HepG2 (cell line): ENCODE data around the gene METTL23.

Experiments
- CREB1 ChIP-seq, 2 experiments: fragments of 450-650 bp in 1 of 2; IDR thresholded peaks; 2 replicates each; pipeline ENCODE4 v1.6.1; 2016 to 2017; ENCODE audit warnings: control low read depth in 1 of 2, mild to moderate bottlenecking in 1 of 2, missing compliant biosample characterization in 1 of 2, missing genetic modification characterization in 1 of 2
- EP300 ChIP-seq, 3 experiments: sonication (generic) in 1 of 3; formaldehyde crosslinking in 1 of 3; IDR thresholded peaks; 2 replicates each; pipeline versions ENCODE4 v1.5.1 to v1.6.1; 2011 to 2020; ENCODE audit warnings: low read depth in 2 of 3, low read length in 2 of 3, borderline replicate concordance in 1 of 3, improper control_type of control experiment in 1 of 3, mild to moderate bottlenecking in 1 of 3, missing genetic modification reagents in 1 of 3, moderate library complexity in 1 of 3
- HNF4G ChIP-seq, 2 experiments: sonication (generic) in 1 of 2; formaldehyde crosslinking in 1 of 2; IDR thresholded peaks; 2 replicates each; pipeline versions ENCODE4 v1.4.0 to v1.6.1; 2011 to 2020; ENCODE audit warnings: borderline replicate concordance in 2 of 2, low read depth in 2 of 2, mild to moderate bottlenecking in 2 of 2, low read length in 1 of 2, missing genetic modification reagents in 1 of 2, moderate library complexity in 1 of 2
- HNRNPUL1 ChIP-seq: fragments of 200-400 bp; formaldehyde crosslinking; IDR thresholded peaks from 2 replicates; pipeline ENCODE4 v1.6.1; 2017; ENCODE audit warnings: low read depth, mild to moderate bottlenecking, low read length, moderate library complexity
- KAT2B ChIP-seq: fragments of 150-350 bp; IDR thresholded peaks from 2 replicates; pipeline ENCODE4 v1.6.1; 2014; ENCODE audit warnings: low read depth, low read length, borderline replicate concordance
- MAFK ChIP-seq, 2 experiments: IDR thresholded peaks in 1 of 2; conservative IDR thresholded peaks in 1 of 2; 2 replicates each; pipeline ENCODE4 v1.6.1; 2011; ENCODE audit warnings: improper control_type of control experiment in 2 of 2, low read length in 2 of 2
- POLR2AphosphoS5 ChIP-seq: IDR thresholded peaks from 2 replicates; pipeline ENCODE4 v1.6.1; 2012; ENCODE audit warnings: low read depth, low read length
- SP1 ChIP-seq, 2 experiments: fragments of 450-650 bp in 1 of 2; sonication (generic) in 1 of 2; formaldehyde crosslinking in 1 of 2; IDR thresholded peaks; 2 replicates each; pipeline versions ENCODE4 v1.4.0 to v1.6.1; 2016 to 2020; ENCODE audit warnings: missing genetic modification reagents in 1 of 2
- SP2 ChIP-seq: sonication (generic); formaldehyde crosslinking; IDR thresholded peaks from 2 replicates; pipeline ENCODE4 v1.5.1; 2020; ENCODE audit warnings: mild to moderate bottlenecking, missing genetic modification reagents
- TAF15 ChIP-seq: fragments of 200-400 bp; formaldehyde crosslinking; IDR thresholded peaks from one replicate; pipeline ENCODE4 v1.6.1; 2018; ENCODE audit warnings: mild to moderate bottlenecking, low read depth, low read length; ENCODE audit not compliant: poor library complexity, severe bottlenecking
- TF ChIP-seq, protein P1 (sequence below): sonication (generic); formaldehyde crosslinking; IDR thresholded peaks from 2 replicates; pipeline ENCODE4 v1.4.0; 2020; ENCODE audit warnings: missing genetic modification reagents
- TF ChIP-seq, protein P2 (sequence below): sonication (generic); formaldehyde crosslinking; IDR thresholded peaks from 2 replicates; pipeline ENCODE4 v1.5.0; 2020; ENCODE audit warnings: mild to moderate bottlenecking, missing genetic modification reagents, moderate library complexity
- TF ChIP-seq, protein P3 (sequence below), 2 experiments: sonication (generic) in 1 of 2; formaldehyde crosslinking in 1 of 2; IDR thresholded peaks; 2 replicates each; pipeline versions ENCODE4 v1.4.0 to v1.6.1; 2018 to 2020; ENCODE audit warnings: missing genetic modification reagents in 2 of 2, borderline replicate concordance in 1 of 2, low read depth in 1 of 2, mild to moderate bottlenecking in 1 of 2, missing biosample characterization in 1 of 2

DNA sequence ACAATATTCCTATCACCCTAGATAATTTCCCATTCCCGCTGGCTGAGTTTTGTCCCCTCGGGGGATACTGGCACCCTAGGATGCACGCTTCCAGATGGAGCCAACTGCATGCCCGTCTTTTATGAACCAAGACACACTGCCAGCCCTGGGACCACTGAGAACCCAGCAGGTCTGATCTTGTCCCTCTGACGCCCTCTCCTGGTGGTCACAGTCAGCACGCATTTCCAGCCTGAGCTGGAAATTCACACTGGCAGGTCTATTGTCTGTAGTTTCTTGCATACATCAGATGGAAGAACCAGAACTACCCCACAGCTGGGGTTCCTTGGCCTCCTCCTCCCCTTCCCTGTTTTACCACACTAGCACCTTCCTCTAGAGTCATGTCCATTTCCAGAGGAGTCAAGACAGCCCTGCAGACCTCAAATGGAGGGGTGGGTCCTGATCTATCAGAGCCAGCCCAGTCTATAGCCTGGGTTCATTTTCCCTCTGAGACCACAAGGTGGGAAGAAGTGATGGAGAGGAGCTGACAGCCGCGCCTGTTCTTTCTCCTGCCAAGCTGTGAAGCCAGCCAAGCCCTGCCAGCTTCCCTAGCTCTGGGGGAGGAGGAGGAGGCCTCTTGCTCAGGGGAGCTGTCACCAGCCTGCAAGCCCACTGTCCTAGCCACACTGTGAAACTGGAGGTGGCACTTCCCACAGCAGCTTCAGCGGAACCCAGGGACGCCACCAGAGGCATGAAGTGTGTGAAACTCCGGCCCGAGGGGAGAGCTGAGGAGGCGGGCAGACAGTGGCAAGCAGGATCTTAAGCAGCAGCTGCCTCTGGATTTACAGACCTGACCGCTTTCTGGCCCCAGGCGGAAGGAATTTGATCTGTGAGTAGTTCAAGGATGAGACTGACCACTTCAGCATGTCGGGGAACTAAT is 45.2 kb upstream of the METTL23 start:
- TF ChIP-seq KAT2B (no peak), CREB1 (IDR thresholded peaks at IDR 0.05) (no peak), CREB1 (CRISPR knock-in tag; IDR thresholded peaks at IDR 0.05) (no peak), SP1 (IDR thresholded peaks at IDR 0.05) (no peak), SP1 (CRISPR knock-in tag; IDR thresholded peaks at IDR 0.05) (no peak), SP2 (CRISPR knock-in tag) (no peak), TAF15 (no peak), HNF4G (IDR thresholded peaks at IDR 0.05; ENCODE audit: borderline replicate concordance, low read depth, low read length) (no peak), HNF4G (CRISPR knock-in tag; IDR thresholded peaks at IDR 0.05; ENCODE audit: borderline replicate concordance, low read depth) (no peak), EP300 (IDR thresholded peaks at IDR 0.05; ENCODE audit: low read depth in 2 of 2, low read length in 2 of 2) (no peak), EP300 (CRISPR knock-in tag; IDR thresholded peaks at IDR 0.05; ENCODE audit: borderline replicate concordance) (no peak), MAFK (conservative IDR thresholded peaks at IDR 0.05 in 1 of 2, IDR thresholded peaks at IDR 0.05 in 1 of 2; ENCODE audit: low read length in 2 of 2) (no peak), HNRNPUL1 (no peak), POLR2AphosphoS5 (no peak)
- TF ChIP-seq, protein P1, sequence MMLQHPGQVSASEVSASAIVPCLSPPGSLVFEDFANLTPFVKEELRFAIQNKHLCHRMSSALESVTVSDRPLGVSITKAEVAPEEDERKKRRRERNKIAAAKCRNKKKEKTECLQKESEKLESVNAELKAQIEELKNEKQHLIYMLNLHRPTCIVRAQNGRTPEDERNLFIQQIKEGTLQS (CRISPR knock-in tag) = no peak
- TF ChIP-seq, protein P2, sequence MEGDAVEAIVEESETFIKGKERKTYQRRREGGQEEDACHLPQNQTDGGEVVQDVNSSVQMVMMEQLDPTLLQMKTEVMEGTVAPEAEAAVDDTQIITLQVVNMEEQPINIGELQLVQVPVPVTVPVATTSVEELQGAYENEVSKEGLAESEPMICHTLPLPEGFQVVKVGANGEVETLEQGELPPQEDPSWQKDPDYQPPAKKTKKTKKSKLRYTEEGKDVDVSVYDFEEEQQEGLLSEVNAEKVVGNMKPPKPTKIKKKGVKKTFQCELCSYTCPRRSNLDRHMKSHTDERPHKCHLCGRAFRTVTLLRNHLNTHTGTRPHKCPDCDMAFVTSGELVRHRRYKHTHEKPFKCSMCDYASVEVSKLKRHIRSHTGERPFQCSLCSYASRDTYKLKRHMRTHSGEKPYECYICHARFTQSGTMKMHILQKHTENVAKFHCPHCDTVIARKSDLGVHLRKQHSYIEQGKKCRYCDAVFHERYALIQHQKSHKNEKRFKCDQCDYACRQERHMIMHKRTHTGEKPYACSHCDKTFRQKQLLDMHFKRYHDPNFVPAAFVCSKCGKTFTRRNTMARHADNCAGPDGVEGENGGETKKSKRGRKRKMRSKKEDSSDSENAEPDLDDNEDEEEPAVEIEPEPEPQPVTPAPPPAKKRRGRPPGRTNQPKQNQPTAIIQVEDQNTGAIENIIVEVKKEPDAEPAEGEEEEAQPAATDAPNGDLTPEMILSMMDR (CRISPR knock-in tag) = peak; percentile 94
- TF ChIP-seq, protein P3, sequence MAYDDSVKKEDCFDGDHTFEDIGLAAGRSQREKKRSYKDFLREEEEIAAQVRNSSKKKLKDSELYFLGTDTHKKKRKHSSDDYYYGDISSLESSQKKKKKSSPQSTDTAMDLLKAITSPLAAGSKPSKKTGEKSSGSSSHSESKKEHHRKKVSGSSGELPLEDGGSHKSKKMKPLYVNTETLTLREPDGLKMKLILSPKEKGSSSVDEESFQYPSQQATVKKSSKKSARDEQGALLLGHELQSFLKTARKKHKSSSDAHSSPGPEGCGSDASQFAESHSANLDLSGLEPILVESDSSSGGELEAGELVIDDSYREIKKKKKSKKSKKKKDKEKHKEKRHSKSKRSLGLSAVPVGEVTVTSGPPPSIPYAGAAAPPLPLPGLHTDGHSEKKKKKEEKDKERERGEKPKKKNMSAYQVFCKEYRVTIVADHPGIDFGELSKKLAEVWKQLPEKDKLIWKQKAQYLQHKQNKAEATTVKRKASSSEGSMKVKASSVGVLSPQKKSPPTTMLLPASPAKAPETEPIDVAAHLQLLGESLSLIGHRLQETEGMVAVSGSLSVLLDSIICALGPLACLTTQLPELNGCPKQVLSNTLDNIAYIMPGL (CRISPR knock-in tag; IDR thresholded peaks at IDR 0.05; ENCODE audit: borderline replicate concordance in 1 of 2, low read depth in 1 of 2) = peak; percentile 32 to 50; a peak in 2 of 4 replicates
